SIG-M5 treated with dmso at 0.1 percent for 504 hours (cell line): Measurements from ENCODE around the gene DDT.
"Not testable (repeated sequence)": the region's sequence is repeated elsewhere in the genome, so short reads cannot be mapped to it uniquely, and the experiment has no call there.

Source experiments
- DNase-seq: peaks from one replicate; lab custom pipeline; 2025; ENCODE audit not compliant: unreplicated experiment; lab: John Stamatoyannopoulos, UW

DDT gene

DNA sequence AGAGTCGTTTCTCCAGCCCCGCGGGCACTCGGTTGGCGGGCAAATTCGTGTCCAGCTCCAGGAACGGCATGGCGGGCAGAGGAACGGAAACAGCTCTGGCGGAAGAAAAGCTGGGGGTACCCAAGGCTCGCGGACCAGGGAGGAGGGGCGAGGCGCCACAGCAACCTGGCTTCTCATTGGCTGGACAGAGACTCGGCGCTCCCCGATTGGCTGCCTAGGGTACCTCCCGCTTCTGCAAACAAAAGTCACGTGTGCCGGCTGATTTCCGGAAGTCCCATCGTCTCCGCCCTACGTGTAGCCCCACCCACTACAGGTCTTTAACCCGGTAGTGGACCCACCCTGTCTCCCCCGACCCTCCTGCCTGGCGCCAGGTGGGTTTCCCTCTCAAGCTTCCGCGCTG is at the start of gene DDT:
TSS of gene DDT (minus strand) at position 97 of the 400 bp plus-strand sequence. CDS start at position 70, 27 bp downstream.
- DNase-seq: not testable (repeated sequence)

DNA sequence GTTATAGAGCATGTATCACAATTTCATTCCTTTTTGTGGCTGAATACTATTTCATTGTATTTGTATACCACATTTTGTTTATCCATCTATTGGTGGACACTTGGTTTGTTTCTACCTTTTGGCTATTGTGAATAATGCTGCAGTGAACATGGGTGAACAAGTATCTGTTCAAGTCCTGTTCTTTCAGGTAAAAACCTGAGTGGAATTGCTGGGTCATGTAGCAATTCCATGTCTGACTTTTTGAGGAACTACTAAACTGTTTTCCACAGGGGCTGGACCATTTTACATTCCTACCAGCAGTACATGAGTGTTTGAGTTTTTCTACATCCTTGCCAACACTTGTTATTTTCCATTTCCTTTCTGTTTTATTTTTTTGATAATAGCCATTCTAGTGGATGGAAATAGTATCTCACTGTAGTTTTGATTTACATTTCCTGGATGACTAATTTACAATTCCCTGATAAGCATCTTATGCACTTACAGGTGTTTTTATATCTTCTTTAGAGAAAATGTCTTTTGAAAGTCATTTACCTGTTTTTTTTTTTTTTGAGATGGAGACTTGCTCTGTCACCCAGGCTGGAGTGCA is 49.1 kb upstream of the DDT start:
- DNase-seq: no peak

DNA sequence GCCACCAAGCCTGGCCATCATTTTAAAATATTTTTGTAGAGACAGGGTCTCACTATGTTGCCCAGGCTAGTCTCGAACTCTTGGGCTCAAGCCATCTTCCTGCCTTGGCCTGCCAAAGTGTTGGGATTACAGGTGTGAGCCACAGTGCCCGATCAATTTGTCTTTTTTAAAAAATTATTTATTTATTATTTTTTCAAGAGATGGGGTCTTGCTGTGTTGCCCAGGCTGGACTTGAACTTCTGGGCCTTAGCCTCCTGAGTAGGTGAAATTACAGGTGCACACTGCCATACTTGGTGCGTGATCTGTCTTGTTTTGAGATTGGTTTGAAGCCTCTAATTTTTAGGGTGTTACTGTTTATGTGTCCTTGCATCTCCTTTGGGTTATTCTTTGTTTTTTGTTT is 47.1 kb upstream of the DDT start:
- DNase-seq: no peak

DNA sequence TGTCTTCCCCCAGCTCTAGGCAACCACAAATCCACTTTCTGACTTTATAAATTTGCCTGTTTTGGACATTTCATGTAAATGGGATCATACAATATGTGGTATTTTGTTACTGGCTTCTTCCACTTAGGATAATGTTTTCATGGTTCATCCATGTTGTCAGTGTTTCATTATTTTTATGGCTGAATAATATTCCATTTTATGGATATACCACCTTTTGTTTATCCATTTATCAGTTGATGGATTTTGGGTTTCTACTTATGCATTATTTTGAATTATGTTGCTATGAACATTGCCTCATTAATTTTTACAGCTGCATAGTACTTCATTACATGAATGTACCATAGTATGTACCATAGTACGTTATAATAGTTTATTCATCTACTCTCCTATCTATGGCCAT is 41.9 kb upstream of the DDT start:
- DNase-seq: no peak

DNA sequence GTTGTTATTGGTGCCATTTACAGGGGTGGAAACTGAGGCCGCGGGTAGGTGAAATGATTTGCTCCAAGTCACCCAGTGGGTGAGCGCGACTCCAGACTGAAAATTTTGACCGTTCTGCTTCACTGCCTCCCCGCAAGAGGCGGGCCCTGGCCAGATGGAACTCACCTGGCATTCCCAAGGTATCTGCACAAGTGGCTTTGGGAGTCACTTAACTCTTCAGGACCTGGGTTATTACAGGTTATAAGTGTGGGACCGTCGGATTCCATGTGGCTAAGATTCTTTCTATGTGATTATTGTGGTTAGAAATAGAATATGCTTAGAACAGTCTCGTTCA is 37.5 kb upstream of the DDT start:
- DNase-seq: no peak

DNA sequence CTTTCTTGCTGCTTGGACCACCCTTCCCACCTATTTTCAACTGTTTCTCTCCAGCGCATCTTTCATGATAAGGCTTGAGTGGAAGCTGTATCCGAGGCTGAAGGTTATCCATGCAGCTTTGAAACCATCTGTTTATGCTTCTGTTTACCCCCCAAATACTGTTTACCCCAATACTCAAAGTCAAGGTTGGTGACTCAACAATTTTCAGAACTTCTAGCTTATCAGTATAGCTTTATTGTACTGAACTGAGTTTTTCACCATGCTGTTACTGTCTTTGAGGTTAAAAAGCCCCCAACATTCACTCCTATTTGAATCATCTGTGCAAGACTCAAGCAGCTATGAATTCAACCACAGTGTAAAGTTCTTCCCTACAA is 35.8 kb upstream of the DDT start:
- DNase-seq: no peak

DNA sequence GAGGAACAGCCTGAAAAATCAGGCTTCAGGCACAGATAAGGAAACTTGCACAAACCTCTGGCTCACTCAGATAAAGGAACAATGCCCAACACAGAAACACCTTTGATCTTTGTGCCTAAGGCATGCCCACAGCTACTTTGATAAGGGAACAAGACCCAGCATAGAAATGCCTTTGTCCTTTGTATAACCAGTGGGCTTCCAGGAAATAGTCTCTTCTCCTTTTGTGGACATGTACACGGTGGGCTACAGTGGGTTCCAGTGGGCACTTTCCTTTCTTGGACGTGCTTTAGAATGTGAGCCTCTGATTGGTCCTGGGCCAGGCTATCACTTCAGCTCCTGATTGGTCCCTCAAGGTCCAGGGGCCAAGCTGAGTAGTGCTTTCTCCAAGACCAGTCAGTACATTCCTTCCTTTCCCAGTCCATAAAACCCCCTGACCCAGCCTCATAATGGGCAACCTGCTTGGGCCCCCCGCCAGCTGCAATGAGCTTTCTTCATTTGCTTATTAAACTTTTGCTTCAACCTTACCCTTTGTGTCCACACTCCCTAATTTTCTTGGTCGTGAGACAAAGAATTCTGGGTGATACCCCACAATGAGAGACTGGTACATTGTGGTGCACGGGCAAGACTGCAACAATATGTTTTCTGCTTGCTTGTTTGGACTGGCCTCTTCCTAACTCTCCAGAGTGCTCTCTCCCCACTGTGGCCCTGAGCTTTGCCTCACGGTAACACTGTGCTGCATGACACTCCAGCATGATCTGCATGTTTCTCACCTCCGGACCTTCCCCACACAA is 35.2 kb upstream of the DDT start:
- DNase-seq: no peak

DNA sequence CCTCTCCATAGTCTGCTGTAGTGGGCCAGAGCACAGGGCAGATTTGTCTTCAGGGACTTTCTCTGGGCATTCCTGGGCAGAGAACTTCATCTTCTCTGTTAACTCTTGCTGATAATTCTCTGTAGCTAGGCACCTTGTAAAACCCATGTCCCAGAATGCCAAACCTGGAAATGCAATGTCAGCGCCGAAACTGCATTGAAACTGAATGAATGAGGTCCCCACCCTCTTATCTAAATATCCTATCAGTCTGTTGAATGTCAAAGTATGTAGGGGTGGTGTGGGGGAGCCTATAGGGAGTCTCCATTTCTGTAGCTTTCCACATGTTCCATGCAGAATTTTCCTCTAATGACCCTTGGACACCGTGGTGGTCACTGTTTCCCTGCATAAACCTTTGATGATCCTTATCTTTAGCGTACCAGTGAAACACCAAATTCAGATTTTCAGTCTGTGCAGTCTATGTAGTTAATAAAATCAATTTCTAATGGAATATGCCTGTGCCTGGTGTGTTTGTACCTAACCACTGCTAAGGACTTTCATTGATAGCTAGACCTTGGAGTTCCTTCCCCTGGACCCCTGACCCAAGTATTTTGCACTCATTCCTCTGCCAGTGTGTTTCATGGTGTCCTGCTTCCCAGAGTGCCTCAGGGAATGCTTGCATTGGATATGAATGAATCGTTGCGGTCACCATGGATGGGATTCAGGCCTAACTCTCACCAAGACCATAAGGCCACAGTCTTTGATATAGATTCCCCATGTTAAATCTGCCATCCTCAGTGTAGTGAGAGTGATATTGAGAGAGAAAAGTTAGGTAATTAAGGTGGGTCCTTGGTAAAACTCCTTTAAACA is 34.4 kb upstream of the DDT start:
- no peak for DNase-seq

DNA sequence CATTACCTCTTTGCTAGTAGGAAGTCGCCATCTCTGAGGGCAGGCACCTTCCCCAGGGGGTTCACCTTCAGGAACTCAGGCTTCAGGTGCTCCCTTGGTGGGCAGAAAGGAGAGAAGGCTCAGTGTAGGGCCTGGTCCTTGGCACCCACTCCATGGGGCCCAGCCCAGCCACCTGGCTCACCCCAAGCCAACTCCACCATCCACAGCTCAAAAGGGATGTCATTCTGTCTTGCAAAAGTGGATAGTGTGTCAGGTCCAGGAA is 33.7 kb upstream of the DDT start:
- DNase-seq: no peak

DNA sequence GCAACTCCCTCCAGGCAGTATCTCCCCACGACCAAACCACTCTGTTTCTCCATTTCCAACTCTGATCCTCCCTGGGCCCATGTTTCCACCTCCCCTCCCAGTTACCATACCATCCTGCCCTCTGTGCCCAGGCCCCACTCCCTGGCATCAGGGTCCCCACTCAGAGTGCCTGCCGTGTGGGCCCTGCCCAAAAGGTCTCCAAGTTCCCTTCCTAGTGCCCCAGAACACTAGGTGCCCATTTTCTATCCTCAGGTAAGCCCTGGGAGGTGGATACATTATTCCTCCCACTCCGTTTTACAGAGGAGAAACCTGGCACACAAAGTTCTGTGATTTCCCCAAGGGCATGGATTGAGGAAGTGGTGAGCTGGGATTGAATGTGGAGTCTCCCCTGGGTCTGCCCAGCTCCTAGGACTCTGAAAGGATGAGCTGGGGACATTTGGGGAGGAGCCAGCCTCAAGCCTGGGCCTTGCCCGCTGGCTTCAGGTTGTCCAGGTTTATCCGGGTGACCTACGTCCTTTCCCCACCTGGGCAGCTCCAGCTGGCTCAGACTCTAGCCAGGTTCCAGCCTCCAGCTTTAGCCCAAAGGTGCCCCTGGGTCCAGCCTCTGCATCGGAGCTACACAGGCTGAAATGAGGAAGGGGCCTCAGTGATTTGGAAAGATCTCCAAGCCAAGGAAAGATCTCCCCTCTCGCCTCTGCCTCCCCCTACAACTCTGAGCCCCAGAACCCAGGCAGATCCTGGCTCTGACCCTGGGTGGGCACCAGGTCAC is 33.2 kb upstream of the DDT start:
- no peak for DNase-seq

DNA sequence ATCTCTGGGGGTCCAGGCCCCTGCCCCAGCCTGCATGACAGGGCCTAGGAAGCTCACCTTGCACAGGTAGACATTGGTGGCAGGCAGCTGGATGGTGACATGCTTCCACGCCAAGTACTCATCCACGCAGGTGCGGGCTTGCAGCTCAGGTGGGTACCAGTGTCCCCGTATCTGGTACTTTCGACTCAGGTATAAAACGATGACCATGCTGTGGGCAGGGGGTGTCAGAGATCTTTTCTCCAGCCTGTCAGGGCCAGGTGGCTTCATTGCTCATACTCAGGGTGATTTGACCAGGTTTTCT is 32.6 kb upstream of the DDT start:
- DNase-seq: no peak

DNA sequence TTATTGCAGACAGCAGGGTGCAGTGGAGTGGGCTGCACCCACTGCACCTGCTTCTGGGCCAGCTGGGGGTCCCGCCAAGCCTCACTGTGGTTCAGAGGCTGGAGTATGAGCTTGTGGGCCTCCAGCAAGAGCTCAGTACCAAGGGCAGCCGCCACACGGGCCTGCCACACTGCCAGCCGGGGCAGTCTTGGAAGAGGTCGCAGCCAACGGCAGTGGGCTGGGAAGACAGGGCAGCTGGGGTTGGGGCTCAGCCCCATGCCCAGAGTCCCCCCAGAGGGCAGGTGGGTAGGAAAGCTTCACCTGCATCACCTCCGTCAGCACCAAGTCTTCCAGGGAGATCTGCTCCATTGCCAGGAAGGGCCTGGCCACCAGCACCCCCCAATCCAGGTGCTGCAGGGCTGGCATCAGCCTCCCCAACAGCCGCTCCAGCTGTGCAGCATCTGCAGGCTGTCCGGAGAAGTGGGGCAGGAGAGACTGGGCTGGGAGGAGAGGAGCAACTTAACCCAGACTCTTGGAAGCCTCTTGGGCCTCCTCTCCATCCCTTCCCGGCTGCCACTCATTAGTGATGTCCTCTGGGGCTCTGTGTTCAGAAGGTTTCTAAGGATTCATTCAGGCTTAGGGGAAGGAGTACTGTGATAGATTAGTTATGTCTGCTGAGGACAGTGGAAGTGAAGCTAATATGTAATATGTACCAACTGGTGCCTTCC is 32.1 kb upstream of the DDT start:
- DNase-seq: no peak

DNA sequence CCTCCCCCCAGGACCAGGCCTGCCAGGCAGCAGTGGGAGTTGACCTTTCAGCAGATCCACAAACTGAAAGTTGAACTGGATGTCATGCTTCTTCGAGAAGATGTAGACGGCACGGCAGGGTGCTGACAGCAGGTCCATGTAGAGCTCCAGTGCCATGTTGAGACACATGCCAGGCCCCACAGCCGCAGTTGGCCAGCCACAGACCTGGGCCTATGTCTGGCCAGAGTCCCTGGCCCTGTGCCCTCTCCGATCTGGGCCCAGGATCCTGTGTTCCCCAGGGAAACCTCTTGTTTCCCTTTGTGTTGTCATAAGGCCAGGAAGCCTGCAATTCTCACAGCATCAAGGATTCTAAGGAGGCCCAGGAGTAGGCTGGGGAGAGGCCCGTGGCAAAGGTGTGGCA is 31.0 kb upstream of the DDT start, which contains the start of gene GSTT4:
TSS of gene GSTT4 (minus strand) at position 253 of the 400 bp plus-strand sequence. CDS start at position 156, 97 bp downstream.
- DNase-seq: no peak

DNA sequence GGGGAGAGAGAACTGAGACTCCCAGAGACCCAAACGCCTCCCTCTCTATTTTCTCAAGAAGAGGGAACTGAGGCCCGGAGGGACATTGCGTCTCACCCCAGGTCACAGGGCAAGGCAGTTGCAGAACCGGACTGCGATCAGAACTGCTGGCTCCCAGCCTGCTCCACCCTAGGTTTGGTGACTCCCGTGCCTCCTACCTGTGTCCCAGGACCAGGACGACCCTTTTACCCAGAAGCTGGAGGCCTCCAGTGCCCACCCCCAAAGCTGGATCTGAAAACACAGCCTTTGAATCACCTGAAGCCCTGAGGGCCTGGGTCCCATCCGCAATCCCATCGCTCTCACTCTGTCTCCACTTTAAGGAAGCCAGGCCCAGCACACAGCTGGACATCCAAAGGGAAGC is 29.6 kb upstream of the DDT start:
- no peak for DNase-seq

DNA sequence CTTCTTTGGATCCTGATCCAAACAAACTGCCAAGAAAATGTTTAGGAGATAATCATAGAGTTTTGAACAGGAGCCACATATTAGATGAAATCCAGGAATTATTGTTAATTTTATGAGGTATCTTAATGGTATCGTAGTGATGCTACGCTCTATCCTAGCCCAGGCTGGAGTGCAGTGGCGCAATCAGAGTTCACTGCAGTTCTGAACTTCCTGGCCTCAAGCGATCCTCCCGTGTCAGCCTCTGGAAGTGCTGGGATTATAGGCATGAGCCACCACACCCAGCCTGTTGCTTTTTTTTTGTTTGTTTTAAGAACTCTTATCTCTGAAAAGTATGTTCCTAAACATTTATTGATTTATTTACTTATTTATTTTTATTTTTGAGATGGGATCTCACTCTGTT is 28.6 kb upstream of the DDT start:
- no peak for DNase-seq

DNA sequence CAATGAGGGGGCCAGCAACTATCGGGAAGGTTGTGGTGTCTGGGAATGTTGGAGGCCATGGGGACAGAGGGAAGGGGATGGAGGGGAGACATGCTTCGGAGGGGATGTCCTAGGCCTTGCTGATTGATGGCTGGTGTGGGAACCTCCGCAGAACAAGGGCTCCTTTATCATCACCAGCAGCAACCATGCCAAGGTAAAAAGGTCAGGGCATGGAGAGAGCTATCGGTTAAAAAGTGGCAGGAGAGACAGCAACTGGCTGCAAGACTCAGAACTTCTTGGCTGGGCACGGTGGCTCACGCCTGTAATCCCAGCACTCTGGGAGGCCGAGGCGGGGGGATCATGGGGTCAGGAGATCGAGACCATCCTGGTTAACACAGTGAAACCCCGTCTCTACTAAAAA is 28.0 kb upstream of the DDT start:
- no peak for DNase-seq

DNA sequence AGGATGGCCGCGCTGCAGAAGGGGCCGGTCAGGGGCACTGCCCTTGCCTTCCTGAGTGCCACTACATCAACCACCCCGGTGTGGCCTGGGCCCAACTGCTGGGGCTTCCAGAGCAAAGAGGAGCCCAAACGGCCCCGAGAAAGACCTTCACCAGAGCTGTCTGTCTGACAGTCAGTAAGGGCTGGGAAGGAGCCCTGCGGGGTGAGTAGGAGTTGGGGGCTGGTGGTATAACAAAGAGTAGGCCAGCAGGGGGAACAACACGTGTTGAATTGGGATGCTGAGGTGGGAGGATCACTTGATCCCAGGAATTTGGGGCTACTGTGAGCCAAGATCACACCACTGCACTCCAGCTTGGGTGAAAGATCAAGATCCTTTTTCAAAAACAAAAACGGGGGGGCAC is 27.1 kb upstream of the DDT start:
- DNase-seq: no peak

DNA sequence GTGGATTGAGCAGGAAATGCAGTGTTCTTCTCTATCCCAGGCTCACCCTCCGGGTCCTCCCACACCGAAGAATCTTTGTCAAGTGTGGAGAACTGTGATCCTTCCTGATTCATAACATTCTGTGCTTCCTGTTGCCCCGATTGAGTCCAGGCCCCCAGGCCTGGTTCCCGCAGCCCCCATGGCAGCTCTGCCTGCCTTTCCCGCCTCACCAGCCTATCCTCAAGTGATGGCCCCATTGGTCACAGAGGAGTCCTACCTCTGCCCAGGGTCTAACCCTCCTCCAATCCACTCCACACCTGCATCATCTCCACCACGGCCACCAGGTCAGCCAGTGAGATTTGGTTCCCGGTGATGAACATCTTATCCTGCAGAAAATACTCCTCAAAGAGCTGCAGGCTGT is 25.5 kb upstream of the DDT start:
- DNase-seq: not testable (repeated sequence)

DNA sequence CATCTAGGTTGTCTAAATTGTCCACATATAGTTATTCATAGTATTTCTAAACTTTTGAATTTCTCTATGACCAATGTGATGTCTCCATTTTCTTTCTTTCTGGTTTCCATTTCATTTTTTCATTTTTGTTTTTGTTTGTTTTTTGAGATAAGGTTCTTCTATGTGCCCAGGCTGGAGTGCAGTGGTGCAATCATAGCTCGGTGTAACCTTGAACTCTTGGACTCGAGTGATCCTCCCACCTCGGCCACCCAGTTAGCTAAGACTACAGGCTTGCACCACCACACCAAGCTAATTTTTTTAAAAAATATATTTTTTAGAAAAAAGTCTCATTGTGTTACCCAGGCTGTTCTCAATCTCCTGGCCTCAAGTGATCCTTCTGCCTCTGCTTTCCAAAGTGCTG is 22.9 kb upstream of the DDT start:
- DNase-seq: no peak

DNA sequence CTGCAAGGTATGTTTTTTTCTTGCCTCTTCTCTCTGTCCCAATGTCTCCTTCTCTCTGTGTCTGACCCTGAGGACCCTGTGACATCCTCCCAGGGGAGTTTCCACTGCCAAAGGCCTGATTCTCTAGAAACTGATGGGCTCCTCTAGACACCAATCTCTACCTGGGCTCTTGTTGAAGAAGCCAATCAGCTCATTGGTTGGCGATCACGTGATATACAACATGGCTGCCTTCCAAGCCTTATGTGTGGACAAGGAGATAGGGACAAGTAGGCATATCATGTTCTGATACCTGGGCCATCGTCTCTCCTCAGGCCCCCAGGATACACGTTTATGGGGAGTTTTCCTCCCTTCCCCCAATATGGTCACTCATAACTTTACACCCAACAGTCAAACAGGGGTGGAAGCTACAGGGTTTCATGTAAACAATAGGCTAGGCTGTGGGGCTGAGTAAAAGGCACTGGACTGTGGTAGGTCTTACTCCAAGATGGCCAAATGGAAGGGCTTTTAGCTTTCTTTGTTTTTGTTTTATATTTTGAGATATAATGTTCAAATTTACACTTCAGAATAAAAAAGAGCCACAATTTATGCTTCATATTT is 19.4 kb upstream of the DDT start:
- DNase-seq: not testable (repeated sequence)

DNA sequence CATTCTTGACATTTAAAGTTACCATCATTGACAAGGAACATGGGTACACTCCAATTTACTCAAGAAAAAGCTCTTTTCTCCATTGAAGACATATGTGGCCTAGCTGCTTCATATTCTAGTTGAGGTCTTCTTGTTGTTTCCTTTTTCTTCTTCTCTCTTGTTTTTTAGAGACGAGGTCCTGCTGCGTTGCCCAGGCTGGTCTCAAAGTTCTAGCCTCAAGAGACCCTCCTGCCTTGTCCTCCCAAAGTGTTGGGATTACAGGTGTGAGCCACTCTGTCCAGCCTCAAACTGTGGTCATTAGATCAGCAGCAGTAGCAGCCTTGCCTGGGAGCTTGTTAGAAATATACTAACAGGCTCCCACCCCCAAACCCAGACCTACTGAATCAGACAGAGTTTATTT is 18.8 kb upstream of the DDT start:
- DNase-seq: not testable (repeated sequence)
